ENCODE measurements around the gene CD300LD. TPM values are rescaled to one million over a fixed set of nuclear protein-coding genes. Genes with fewer than 3 reads are reported as not detected.

Gene CD300LD
- total RNA-seq, 1 experiment from 2014 or later: not detected

- H3K4me3 ChIP-seq: no peak within 1 kb of the TSS
- peaks cover 24% of the 10 kb centered on the region for H3K27me3 ChIP-seq (replicated peaks)
- H3K4me1 ChIP-seq (replicated peaks): no peaks in the 10 kb centered on the region
- H3K36me3 ChIP-seq: no peaks in the 10 kb centered on the region
- H3K9me3 ChIP-seq (replicated peaks): no peaks in the 10 kb centered on the region
- DNase-seq (ENCODE audit: low read depth in 1 of 2, low spot score in 2 of 2): no peak
- H3K27ac ChIP-seq: no peak within 1 kb of the TSS
Measured at GRCh38 chr17:74623693-74624093, 31.6 kb upstream of the CD300LD start, which contains the start of gene CD300E. CD300E (minus strand) TSS chr17:74623738; CDS start chr17:74623621, 117 bp downstream.

GRCh38 chr17:74619077-74619673 lies 27.1 kb upstream of the CD300LD start:
- peaks cover 35% of the 10 kb centered on the region for H3K27me3 ChIP-seq (replicated peaks)
- no peaks in the 10 kb centered on the region for H3K36me3 ChIP-seq
- H3K27ac ChIP-seq: no peak overlapping the region
- H3K4me1 ChIP-seq (replicated peaks): no peaks in the 10 kb centered on the region
- H3K4me3 ChIP-seq: no peak overlapping the region
- no peak for DNase-seq (ENCODE audit: low read depth in 1 of 2, low spot score in 2 of 2)
- H3K9me3 ChIP-seq (replicated peaks): no peaks in the 10 kb centered on the region; the same call in 1 of the 2 replicates

GRCh38 chr17:74618451-74618850 lies 26.4 kb upstream of the CD300LD start:
- no peaks in the 10 kb centered on the region for H3K36me3 ChIP-seq
- no peak overlapping the region for H3K27ac ChIP-seq
- no peaks in the 10 kb centered on the region for H3K4me1 ChIP-seq (replicated peaks)
- H3K4me3 ChIP-seq: no peak overlapping the region
- H3K9me3 ChIP-seq (replicated peaks): no peaks in the 10 kb centered on the region; the same call in 1 of the 2 replicates
- DNase-seq (ENCODE audit: low read depth in 1 of 2, low spot score in 2 of 2): no peak
- peaks cover 35% of the 10 kb centered on the region for H3K27me3 ChIP-seq (replicated peaks)

- Histone ChIP-seq H3K4me3 (no peak overlapping the region), H3K4me1 (replicated peaks) (no peaks in the 10 kb centered on the region), H3K9me3 (replicated peaks) (no peaks in the 10 kb centered on the region; the same call in 1 of the 2 replicates), H3K36me3 (no peaks in the 10 kb centered on the region), H3K27me3 (replicated peaks) (peaks cover 35% of the 10 kb centered on the region), H3K27ac (no peak overlapping the region)
- no peak for DNase-seq (ENCODE audit: low read depth in 1 of 2, low spot score in 2 of 2)
Measured at GRCh38 chr17:74616696-74617095, 24.6 kb upstream of the CD300LD start.

- Histone ChIP-seq H3K27me3 (replicated peaks) (peaks cover 13% of the 10 kb centered on the region), H3K36me3 (no peaks in the 10 kb centered on the region), H3K4me1 (replicated peaks) (no peaks in the 10 kb centered on the region), H3K4me3 (no peak overlapping the region), H3K27ac (no peak overlapping the region), H3K9me3 (replicated peaks) (no peaks in the 10 kb centered on the region; the same call in 1 of the 2 replicates)
- no peak for DNase-seq (ENCODE audit: low read depth in 1 of 2, low spot score in 2 of 2)
Measured at GRCh38 chr17:74612046-74612445, 20.0 kb upstream of the CD300LD start.

GRCh38 chr17:74610108-74610507 lies 18.0 kb upstream of the CD300LD start:
- Histone ChIP-seq H3K9me3 (replicated peaks) (no peaks in the 10 kb centered on the region), H3K27ac (no peak overlapping the region), H3K36me3 (no peaks in the 10 kb centered on the region), H3K27me3 (replicated peaks) (peaks cover 10% of the 10 kb centered on the region), H3K4me1 (replicated peaks) (no peaks in the 10 kb centered on the region), H3K4me3 (no peak overlapping the region)
- no peak for DNase-seq (ENCODE audit: low read depth in 1 of 2, low spot score in 2 of 2)

GRCh38 chr17:74608511-74608910 lies 16.4 kb upstream of the CD300LD start:
- H3K36me3 ChIP-seq: no peaks in the 10 kb centered on the region
- DNase-seq (ENCODE audit: low read depth in 1 of 2, low spot score in 2 of 2): no peak
- no peaks in the 10 kb centered on the region for H3K4me1 ChIP-seq (replicated peaks)
- H3K27ac ChIP-seq: no peak overlapping the region
- H3K9me3 ChIP-seq (replicated peaks): no peaks in the 10 kb centered on the region
- peaks cover 7% of the 10 kb centered on the region for H3K27me3 ChIP-seq (replicated peaks)
- no peak overlapping the region for H3K4me3 ChIP-seq

GRCh38 chr17:74607221-74607620 lies 15.1 kb upstream of the CD300LD start:
- no peaks in the 10 kb centered on the region for H3K36me3 ChIP-seq
- H3K27ac ChIP-seq: no peak overlapping the region
- no peak for DNase-seq (ENCODE audit: low read depth in 1 of 2, low spot score in 2 of 2)
- H3K4me1 ChIP-seq (replicated peaks): no peaks in the 10 kb centered on the region
- H3K4me3 ChIP-seq: no peak overlapping the region
- no peaks in the 10 kb centered on the region for H3K9me3 ChIP-seq (replicated peaks)
- peaks cover 19% of the 10 kb centered on the region for H3K27me3 ChIP-seq (replicated peaks)

- Histone ChIP-seq H3K27ac (no peak overlapping the region), H3K27me3 (replicated peaks) (peaks cover 21% of the 10 kb centered on the region), H3K36me3 (no peaks in the 10 kb centered on the region), H3K4me3 (no peak overlapping the region), H3K9me3 (replicated peaks) (no peaks in the 10 kb centered on the region), H3K4me1 (replicated peaks) (no peaks in the 10 kb centered on the region)
- DNase-seq (ENCODE audit: low read depth in 1 of 2, low spot score in 2 of 2): no peak
Measured at GRCh38 chr17:74606050-74606449, 14.0 kb upstream of the CD300LD start.

- Histone ChIP-seq H3K36me3 (no peaks in the 10 kb centered on the region), H3K27ac (no peak overlapping the region), H3K27me3 (replicated peaks) (peaks cover 22% of the 10 kb centered on the region), H3K9me3 (replicated peaks) (no peaks in the 10 kb centered on the region), H3K4me3 (no peak overlapping the region), H3K4me1 (replicated peaks) (no peaks in the 10 kb centered on the region)
- no peak for DNase-seq (ENCODE audit: low read depth in 1 of 2, low spot score in 2 of 2)
Measured at GRCh38 chr17:74605361-74605760, 13.3 kb upstream of the CD300LD start.

GRCh38 chr17:74604761-74605160 lies 12.7 kb upstream of the CD300LD start:
- Histone ChIP-seq H3K4me3 (no peak overlapping the region), H3K36me3 (no peaks in the 10 kb centered on the region), H3K4me1 (replicated peaks) (no peaks in the 10 kb centered on the region), H3K9me3 (replicated peaks) (no peaks in the 10 kb centered on the region), H3K27ac (no peak overlapping the region), H3K27me3 (replicated peaks) (peaks cover 23% of the 10 kb centered on the region)
- no peak for DNase-seq (ENCODE audit: low read depth in 1 of 2, low spot score in 2 of 2)

- Histone ChIP-seq H3K36me3 (no peaks in the 10 kb centered on the region), H3K27me3 (replicated peaks) (peaks cover 26% of the 10 kb centered on the region), H3K27ac (no peak overlapping the region), H3K9me3 (replicated peaks) (no peaks in the 10 kb centered on the region), H3K4me3 (no peak overlapping the region), H3K4me1 (replicated peaks) (no peaks in the 10 kb centered on the region)
- no peak for DNase-seq (ENCODE audit: low read depth in 1 of 2, low spot score in 2 of 2)
Measured at GRCh38 chr17:74604200-74604599, 12.1 kb upstream of the CD300LD start.

- H3K27ac ChIP-seq: no peak overlapping the region
- no peak for DNase-seq (ENCODE audit: low read depth in 1 of 2, low spot score in 2 of 2)
- no peaks in the 10 kb centered on the region for H3K9me3 ChIP-seq (replicated peaks)
- peaks cover 30% of the 10 kb centered on the region for H3K27me3 ChIP-seq (replicated peaks)
- H3K4me3 ChIP-seq: no peak overlapping the region
- H3K36me3 ChIP-seq: no peaks in the 10 kb centered on the region
- no peaks in the 10 kb centered on the region for H3K4me1 ChIP-seq (replicated peaks)
Measured at GRCh38 chr17:74603746-74604145, 11.7 kb upstream of the CD300LD start.

GRCh38 chr17:74603037-74603635 lies 11.1 kb upstream of the CD300LD start:
- Histone ChIP-seq H3K9me3 (replicated peaks) (no peaks in the 10 kb centered on the region), H3K36me3 (no peaks in the 10 kb centered on the region), H3K4me1 (replicated peaks) (no peaks in the 10 kb centered on the region), H3K4me3 (no peak overlapping the region), H3K27ac (no peak overlapping the region), H3K27me3 (replicated peaks) (peaks cover 34% of the 10 kb centered on the region)
- no peak for DNase-seq (ENCODE audit: low read depth in 1 of 2, low spot score in 2 of 2)
